Measurements from ENCODE around the gene STX2.
"Not testable (repeated sequence)": the region's sequence is repeated elsewhere in the genome, so short reads cannot be mapped to it uniquely, and the experiment has no call there.

Gene STX2

DNA sequence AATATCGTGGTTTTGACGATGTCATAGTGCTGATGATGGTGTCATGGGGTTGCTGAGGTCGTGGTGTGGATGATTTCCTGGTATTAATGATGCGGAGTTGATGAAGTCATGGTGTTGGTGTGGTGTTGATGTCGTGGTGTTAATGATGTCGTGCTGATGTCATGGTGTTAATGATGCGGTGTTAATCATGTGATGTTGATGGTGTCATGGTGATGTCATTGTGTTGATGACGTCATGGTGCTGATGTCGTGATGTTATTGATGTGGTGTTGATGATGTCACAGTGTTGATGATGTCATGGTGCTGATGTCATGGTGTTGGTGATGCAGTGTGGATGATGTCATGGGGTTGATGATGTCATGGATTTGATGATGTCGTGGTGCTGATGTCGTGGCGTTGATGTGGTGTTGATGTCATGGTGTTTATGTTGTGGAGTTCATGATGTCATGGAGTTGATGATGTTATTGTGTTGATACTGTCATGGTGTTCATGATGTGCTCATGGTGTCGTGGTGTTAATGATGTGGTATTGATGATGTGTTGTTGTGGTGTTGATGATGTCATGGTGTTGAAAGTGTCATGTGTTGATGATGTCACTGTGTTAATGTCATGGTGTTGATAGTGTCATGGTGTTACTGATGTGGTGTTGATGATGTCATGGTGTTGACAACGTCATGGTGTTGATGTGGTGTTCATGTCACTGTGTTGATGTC is 74.4 kb downstream of the STX2 start:
- peak; percentile 23 for ATAC-seq
- no peak for DNase-seq

- DNase-seq = no peak
- no peak for ATAC-seq
Observed at GRCh38 chr12:130764073-130764472, 75.0 kb downstream of the STX2 start.

DNA sequence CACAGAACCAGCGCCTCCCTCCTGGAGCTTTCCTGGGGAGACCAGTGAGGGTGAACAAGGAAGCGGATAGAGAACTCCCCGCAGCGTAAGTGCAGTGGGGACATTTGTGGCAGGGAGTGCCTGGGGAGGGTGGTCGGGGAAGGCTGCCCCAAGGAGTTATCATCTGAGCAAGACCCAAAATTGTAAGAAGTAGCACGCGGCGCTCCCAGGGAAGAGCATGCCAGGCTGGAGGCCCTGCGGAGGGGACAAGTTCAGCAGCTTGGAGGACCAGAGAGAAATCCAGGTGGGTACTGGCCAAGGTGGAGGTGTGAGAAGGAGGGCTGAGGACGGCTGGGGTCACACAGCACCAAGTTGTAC is 76.8 kb downstream of the STX2 start:
- no peak for ATAC-seq

GRCh38 chr12:130761537-130762318 is 77.3 kb downstream of the STX2 start:
- DNase-seq (peak; percentile 68), ATAC-seq (peak; percentile 52)

More for the DNA sequence above, 76.8 kb downstream of the STX2 start:
- no peak for DNase-seq

DNA sequence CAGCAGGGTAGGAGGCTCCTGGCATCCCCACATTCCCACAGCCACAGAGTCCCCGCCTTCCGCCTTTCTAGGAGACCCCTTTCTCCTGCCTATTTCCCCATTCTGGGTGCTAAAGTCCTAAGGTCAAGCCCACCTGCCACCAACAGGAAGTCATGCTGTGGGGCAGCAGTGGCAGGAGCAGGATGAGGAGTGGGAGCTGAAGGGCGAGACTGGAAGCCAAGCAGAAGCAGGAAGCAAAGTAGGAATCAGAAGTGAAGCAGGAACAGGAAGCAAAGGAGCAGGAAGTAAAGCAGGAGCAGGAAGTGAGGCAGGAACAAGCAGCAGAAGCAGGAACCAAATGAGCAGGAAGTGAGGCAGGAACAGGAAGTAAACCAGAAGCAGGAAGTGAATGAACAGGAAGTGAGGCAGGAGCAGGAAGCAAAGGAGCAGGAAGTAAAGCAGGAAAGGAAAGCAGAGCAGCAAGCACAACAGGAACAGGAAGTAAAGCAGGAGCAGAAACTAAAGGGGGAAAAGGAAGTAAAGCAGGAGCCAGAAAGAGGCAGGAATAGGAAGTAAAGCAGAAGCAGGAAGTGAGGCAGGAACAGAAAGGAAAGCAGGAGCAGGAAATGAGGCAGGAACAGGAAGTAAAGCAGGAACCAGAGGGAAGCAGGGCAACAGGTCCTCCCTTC is 84.7 kb downstream of the STX2 start:
- DNase-seq = no peak
- no peak for ATAC-seq

GRCh38 chr12:130752692-130753230 is 86.3 kb downstream of the STX2 start:
- ATAC-seq = no peak

DNA sequence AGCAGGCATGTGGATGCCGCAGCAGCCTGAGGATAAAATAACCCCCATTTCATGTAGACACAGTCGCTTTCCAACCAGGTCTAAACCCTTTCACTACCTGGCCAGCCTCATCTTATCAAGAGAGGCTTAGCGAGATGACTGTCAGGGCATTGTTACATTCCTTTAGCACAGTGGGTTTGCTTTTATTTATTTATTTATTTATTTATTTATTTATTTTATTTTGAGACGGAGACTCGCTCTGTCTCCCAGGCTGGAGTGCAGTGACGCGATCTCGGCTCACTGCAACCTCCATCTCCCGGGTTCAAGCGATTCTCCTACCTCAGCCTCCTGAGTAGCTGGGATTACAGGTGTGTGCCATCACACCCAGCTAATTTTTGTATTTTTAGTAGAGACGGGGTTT is 87.0 kb downstream of the STX2 start:
- not testable (repeated sequence) for DNase-seq, ATAC-seq

More at GRCh38 chr12:130752692-130753230, 86.3 kb downstream of the STX2 start:
- DNase-seq = no peak

GRCh38 chr12:130748786-130749185 is 90.3 kb downstream of the STX2 start:
- DNase-seq (no peak), ATAC-seq (no peak)

DNA sequence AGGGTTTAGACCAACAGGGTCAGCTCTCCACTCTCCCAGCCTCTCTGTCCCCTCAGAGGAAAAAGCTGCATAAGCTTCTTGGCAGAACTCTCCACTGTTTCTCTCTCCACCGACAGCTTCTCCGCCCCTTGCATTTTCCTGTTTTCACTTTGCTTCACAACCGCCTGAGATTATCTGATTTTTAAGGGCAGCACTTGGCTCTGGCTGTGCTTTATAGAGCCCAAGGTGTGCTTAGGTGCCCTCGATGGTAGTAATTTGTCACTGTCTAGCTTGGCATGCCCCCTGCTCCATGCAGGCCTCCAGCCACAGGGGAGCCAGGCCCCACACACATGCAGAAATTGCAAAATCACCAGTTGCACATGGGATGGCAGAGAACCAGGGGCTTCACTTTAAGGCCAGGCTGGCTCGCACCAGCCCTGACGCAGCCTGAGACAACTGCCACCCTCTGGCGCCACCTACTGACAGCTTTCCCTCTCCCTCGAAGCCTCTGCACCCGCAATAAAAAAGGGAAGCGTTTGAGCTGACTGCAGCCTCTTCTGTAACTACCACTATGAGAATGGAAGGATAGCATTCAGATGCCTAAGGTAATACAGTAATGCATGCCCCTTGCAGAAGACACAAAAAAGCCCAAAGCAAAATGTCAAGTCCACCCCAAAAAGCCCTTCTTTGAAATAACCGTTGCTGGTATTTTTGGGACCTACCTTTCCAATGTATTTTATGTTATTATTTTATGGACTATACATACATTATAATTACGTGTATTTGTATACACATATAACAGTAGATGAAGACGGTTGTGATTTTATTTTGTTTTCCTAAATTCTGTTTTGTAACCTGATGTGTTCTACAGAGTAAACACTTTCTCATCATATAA is 90.9 kb downstream of the STX2 start:
- DNase-seq (peak; percentile 83), ATAC-seq (peak; percentile 73)

DNA sequence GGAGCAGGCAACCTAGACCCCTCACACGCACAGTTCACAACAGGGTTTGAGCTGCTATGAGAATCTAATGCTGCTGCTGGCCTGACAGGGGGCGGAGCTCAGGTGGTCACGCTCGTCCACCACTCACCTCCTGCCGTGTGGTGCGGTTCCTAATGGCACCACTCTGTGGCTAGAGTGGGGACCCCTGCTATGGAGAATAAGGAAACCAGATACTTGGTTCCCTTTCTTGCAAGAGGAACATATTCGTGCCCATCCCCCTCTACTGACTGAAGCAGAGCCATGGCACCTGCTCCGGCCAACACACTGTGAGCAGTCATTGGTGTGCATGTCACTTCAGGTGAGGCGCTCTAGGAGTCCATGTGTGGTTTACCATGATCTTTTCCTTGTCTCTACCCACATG is 92.5 kb downstream of the STX2 start:
- no peak for DNase-seq
- no peak for ATAC-seq

DNA sequence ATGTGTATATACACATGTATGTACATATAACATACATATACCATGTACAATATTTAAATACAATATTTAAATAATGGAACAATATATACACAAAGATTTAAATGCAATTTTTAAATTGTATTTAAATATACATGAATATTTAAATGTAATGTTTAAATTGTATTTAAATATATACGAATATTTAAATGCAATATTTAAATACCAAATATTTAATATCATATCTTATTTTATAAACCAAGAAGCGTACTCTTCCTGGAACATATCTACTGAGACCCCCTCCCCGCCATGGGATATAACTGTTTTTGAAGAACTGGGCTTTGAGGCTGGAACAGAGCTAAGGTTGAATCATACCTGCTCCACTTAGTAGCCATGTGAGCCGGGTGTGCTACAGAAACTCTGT is 93.1 kb downstream of the STX2 start:
- ATAC-seq = no peak
- no peak for DNase-seq

- no peak for ATAC-seq
Observed at GRCh38 chr12:130744274-130744673, 94.8 kb downstream of the STX2 start.

GRCh38 chr12:130743606-130744005 is 95.4 kb downstream of the STX2 start:
- ATAC-seq (no peak), DNase-seq (no peak)

More at GRCh38 chr12:130744274-130744673, 94.8 kb downstream of the STX2 start:
- no peak for DNase-seq

DNA sequence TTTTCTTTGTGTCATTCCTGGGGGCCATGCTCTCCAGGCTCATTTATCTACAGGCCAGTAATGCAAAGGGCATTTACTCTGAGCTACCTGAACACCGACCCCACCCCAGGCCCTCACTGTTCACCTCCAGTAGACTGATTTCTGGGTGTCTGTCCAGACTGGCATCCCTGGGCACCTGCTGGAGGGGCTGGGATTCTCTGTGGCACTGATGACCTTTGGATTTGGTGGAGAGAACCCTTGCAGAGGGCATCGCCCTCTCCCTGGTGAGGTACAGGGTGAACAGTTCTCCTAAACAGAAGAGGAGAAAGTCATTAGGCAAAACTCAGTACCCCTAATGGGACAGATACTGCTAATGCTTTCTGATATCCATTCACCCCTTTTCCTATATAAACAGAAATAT is 95.9 kb downstream of the STX2 start:
- ATAC-seq = no peak
- DNase-seq = no peak

GRCh38 chr12:130742716-130743115 is 96.3 kb downstream of the STX2 start:
- no peak for DNase-seq
- ATAC-seq = no peak

- DNase-seq = no peak
Observed at GRCh38 chr12:130742112-130742511, 96.9 kb downstream of the STX2 start.

More at GRCh38 chr12:130742112-130742511, 96.9 kb downstream of the STX2 start:
- no peak for ATAC-seq

Data from stimulated activated naive CD8-positive, alpha-beta T cell treated with anti-CD3 and anti-CD28 coated beads, Interleukin-15, Interleukin-2, amounts not matched to agents 100 U/mL and 50 U/mL, for 24 hours (primary cell).